ENCODE results near the gene PAM.

The PAM gene

GRCh38 chr5:102782217-102782872, 27.2 kb downstream of the PAM start:
- DNase-seq: no peak

GRCh38 chr5:102787134-102787533, 32.0 kb downstream of the PAM start:
- DNase-seq: no peak

GRCh38 chr5:102788788-102789187, 33.7 kb downstream of the PAM start:
- no peak for DNase-seq

- no peak for DNase-seq
Observed at GRCh38 chr5:102789469-102789868, 34.4 kb downstream of the PAM start.

- no peak for DNase-seq
Observed at GRCh38 chr5:102790748-102791147, 35.6 kb downstream of the PAM start.

- DNase-seq: no peak
Observed at GRCh38 chr5:102792705-102793104, 37.6 kb downstream of the PAM start.

- DNase-seq: no peak
Observed at GRCh38 chr5:102794047-102794446, 38.9 kb downstream of the PAM start.

- peak; percentile 45 for DNase-seq
Observed at GRCh38 chr5:102794677-102795331, 39.7 kb downstream of the PAM start.

- no peak for DNase-seq
Observed at GRCh38 chr5:102795526-102795925, 40.4 kb downstream of the PAM start.

GRCh38 chr5:102796009-102796408, 40.9 kb downstream of the PAM start:
- peak; percentile 51 for DNase-seq

- no peak for DNase-seq
Observed at GRCh38 chr5:102796498-102796897, 41.4 kb downstream of the PAM start.

GRCh38 chr5:102797322-102797884, 42.3 kb downstream of the PAM start:
- DNase-seq: no peak

GRCh38 chr5:102798104-102798785, 43.1 kb downstream of the PAM start:
- no peak for DNase-seq

- no peak for DNase-seq
Observed at GRCh38 chr5:102799017-102799416, 43.9 kb downstream of the PAM start.

- no peak for DNase-seq
Observed at GRCh38 chr5:102800427-102800826, 45.3 kb downstream of the PAM start.

GRCh38 chr5:102801371-102801770, 46.3 kb downstream of the PAM start:
- DNase-seq: no peak

GRCh38 chr5:102802708-102803458, 47.8 kb downstream of the PAM start:
- no peak for DNase-seq

GRCh38 chr5:102807878-102808502, 52.9 kb downstream of the PAM start:
- peak; percentile 89 for DNase-seq

GRCh38 chr5:102809033-102809432, 53.9 kb downstream of the PAM start:
- DNase-seq: no peak

- DNase-seq: peak; percentile 74
Observed at GRCh38 chr5:102811972-102812371, 56.9 kb downstream of the PAM start.

GRCh38 chr5:102813740-102814139, 58.6 kb downstream of the PAM start:
- no peak for DNase-seq

- no peak for DNase-seq
Observed at GRCh38 chr5:102815084-102815483, 60.0 kb downstream of the PAM start.

Measured in NCI-H2081 treated with DMSO at 0.1 percent for 48 hours (cell line).